HCT116 (cell line): Measurements from ENCODE around the gene BTBD16.

Source experiments
- ATF3 ChIP-seq: IDR thresholded peaks from 2 replicates; pipeline ENCODE4 v1.6.1; 2012
- CEBPB ChIP-seq: IDR thresholded peaks from 2 replicates; pipeline ENCODE4 v1.6.1; 2012; ENCODE audit warnings: low read depth
- CTCF ChIP-seq, 3 experiments: fragments of 200-600 bp in 1 of 3; sonication (generic) in 1 of 3; IDR thresholded peaks in 2 of 3; conservative IDR thresholded peaks in 1 of 3; 2 replicates each; pipeline ENCODE4 v1.5.1; 2012 to 2017; ENCODE audit warnings: low read depth in 2 of 3, low read length in 2 of 3, antibody characterized with exemption in 1 of 3, borderline replicate concordance in 1 of 3, control low read depth in 1 of 3, mild to moderate bottlenecking in 1 of 3, mixed read lengths in 1 of 3, mixed run types in 1 of 3, moderate library complexity in 1 of 3; ENCODE audit not compliant: insufficient read depth in 1 of 3
- EGR1 ChIP-seq: IDR thresholded peaks from 2 replicates; pipeline ENCODE4 v1.6.1; 2012; ENCODE audit warnings: low read depth
- EZH2 ChIP-seq: fragments of 200-600 bp; sonication (generic); IDR thresholded peaks from 2 replicates; pipeline ENCODE4 v1.6.1; 2017; ENCODE audit warnings: antibody characterized with exemption, mixed run types
- EZH2phosphoT487 ChIP-seq: fragments of 200-600 bp; IDR thresholded peaks from 2 replicates; pipeline ENCODE4 v1.6.1; 2018; ENCODE audit warnings: antibody characterized with exemption, borderline replicate concordance
- POLR2A ChIP-seq: IDR thresholded peaks from 2 replicates; pipeline ENCODE4 v1.7.0; 2011; ENCODE audit warnings: borderline replicate concordance; ENCODE audit not compliant: insufficient read depth, insufficient read length; ENCODE audit errors: extremely low read depth
- POLR2AphosphoS5 ChIP-seq: IDR thresholded peaks from 2 replicates; pipeline ENCODE4 v1.6.1; 2011; ENCODE audit warnings: mild to moderate bottlenecking, low read depth, low read length, moderate library complexity
- SRF ChIP-seq: IDR thresholded peaks from 2 replicates; pipeline ENCODE4 v1.6.1; 2012; ENCODE audit warnings: low read depth

GRCh38 chr10:122265896-122266295 lies 5.2 kb upstream of the BTBD16 start:
- no peak for TF ChIP-seq CEBPB
- TF ChIP-seq EGR1 = no peak
- TF ChIP-seq CTCF (IDR thresholded peaks at IDR 0.05 in 2 of 3, conservative IDR thresholded peaks at IDR 0.05 in 1 of 3; ENCODE audit: borderline replicate concordance in 1 of 3, insufficient read depth in 1 of 3, low read depth in 2 of 3, low read length in 2 of 3) = no peak
- TF ChIP-seq EZH2 = no peak
- TF ChIP-seq ATF3 = no peak
- no peak for TF ChIP-seq POLR2AphosphoS5
- no peak for TF ChIP-seq POLR2A
- TF ChIP-seq EZH2phosphoT487 = no peak
- TF ChIP-seq SRF = no peak
